CD4-positive, alpha-beta T cell treated with Interleukin-21 for 1 hour (primary cell): ENCODE measurements around the gene RRAS2.
A peak's percentile ranks its signal among the peaks of the same experiment; 100 is the strongest.
"Not testable (repeated sequence)": the region's sequence is repeated elsewhere in the genome, so short reads cannot be mapped to it uniquely, and the experiment has no call there.

Source experiments
- DNase-seq: peaks from one replicate; pipeline ENCODE4 v3.0.0-alpha.2; 2020

The RRAS2 gene

GRCh38 chr11:14253421-14253820 lies 105.6 kb downstream of the RRAS2 start:
- no peak for DNase-seq

DNA sequence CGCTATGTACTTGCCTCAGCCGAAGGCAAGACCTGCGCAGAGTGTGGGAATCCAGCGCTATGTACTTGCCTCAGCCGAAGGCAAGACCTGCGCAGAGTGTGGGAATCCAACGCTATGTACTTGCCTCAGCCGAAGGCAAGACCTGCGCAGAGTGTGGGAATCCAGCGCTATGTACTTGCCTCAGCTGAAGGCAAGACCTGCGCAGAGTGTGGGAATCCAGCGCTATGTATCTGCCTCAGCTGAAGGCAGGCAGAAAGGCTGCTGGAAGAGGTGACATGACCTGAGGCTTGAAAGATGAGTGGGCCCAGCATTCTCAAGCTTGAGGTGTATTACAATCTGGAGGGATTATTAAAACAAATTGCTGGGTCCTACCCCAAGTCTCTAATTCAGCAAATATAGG lies 106.5 kb downstream of the RRAS2 start:
- DNase-seq, result not testable (repeated sequence)

DNA sequence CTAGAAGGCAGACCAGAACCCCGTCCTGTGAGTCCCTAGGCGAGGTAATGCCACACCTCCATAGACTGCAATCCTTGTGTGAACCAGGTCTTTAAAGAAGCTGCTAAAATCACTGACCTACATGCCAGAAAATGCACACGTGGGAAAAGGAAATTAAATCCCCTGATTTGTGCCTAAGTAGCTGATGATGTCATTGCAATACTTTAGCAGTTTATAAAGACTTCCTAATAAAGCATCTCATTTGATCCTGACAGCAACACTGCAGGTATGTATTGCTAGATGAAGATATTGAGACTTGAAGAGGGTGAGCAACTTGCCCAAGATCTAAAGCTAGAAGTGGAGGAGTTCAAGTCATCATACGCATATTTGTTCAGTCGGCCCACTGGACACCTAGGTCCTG lies 107.2 kb downstream of the RRAS2 start:
- DNase-seq, result no peak

DNA sequence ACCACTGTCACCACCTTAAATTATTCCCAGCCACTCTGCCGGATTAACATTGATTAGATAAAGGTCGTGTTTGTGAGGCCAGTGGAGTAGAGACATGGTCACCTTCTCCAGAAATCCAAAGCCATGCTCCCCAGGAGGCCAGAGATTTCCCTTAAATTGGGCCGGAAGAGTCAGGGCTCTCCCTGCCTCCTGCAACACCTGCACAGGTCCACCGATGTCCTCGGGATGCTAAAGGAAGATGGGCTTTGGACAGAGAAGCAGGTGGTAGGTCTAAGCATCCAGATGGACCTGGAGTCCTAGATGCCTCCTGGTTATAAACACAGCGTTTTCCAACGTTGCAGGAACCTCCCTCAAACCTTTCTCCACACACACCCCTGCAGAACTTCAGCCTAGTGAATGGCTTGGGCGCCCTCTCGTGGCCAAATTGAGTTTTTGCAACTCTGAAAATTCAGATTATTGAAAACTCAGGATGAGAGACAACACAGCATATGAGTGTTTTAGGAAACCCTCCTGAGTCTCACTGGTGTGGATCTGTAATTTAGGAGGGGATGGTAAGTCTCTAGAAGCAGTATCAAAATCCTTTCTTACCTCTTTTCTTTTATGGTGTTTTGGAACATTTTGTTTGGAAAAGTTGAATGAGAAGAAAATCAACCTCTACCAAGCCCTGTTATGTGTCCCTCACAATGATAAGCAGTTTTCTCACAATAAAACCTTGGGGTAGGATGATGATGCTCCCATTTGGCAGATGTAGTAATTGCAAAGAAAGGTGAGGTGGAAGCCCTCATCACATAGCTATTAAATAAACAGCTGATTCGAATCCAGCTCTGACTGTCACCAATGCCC lies 109.6 kb downstream of the RRAS2 start:
- DNase-seq, result peak; percentile 68

GRCh38 chr11:14248580-14248981 lies 110.4 kb downstream of the RRAS2 start:
- DNase-seq, result peak; percentile 22

- no peak for DNase-seq
Observed at GRCh38 chr11:14245444-14245843, 113.5 kb downstream of the RRAS2 start.

- no peak for DNase-seq
Observed at GRCh38 chr11:14244926-14245325, 114.1 kb downstream of the RRAS2 start.

DNA sequence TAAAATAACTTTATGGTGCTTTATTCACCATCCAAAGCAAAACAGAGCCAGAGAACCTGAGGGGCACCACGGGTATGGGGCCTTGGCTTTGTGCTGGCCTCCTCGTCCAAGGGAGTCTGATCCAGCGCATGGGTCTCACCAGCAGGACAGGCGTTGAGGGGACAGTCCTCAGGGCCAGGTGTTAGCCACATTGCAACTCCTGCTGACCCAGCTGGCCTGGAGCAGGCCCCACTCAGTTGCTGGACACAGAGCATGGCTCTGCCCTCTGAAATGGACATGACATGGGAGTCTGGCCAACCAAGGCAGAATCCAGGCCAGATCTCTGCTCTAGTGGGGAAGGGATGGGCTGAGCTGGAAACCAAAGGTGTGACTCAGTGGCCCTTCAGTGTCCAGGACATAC lies 116.2 kb downstream of the RRAS2 start:
- no peak for DNase-seq

- no peak for DNase-seq
Observed at GRCh38 chr11:14242187-14242586, 116.8 kb downstream of the RRAS2 start.

DNA sequence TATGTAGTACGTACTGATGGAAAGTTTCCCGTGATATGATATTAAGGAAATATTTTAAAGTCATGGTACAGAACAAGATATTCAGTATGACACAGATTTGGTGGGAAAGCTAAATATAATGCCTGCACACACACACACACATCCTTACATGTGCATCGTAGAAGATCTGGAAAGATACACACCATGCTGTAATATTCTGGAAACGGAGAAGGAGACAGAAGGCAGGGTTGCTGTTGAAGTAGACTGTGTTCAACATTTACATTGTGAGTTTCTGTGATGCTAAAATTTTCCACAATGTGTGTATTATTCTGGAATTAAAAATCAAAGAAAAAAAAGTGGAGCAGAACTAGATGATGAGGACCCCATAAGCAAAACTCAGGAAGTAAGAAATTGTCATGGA lies 118.0 kb downstream of the RRAS2 start:
- DNase-seq, result no peak

DNA sequence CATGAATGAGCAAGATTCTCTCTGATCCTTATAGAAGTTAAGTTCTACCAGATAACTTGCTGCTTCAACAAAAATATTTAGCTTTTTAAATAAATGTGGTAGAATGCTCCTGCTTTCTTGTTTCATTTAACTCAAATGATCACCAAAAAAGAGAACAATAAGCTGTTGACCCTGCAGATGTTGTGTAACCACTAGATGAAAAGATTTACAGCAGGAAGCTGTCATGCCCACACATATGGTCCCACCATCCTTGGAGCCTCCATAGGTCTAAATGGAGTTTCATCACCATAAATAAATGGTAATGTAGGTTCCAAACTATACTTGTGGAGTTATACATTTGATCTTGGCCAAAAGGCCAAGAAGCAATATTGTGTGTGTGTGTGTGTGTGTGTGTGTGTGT lies 118.8 kb downstream of the RRAS2 start:
- no peak for DNase-seq

DNA sequence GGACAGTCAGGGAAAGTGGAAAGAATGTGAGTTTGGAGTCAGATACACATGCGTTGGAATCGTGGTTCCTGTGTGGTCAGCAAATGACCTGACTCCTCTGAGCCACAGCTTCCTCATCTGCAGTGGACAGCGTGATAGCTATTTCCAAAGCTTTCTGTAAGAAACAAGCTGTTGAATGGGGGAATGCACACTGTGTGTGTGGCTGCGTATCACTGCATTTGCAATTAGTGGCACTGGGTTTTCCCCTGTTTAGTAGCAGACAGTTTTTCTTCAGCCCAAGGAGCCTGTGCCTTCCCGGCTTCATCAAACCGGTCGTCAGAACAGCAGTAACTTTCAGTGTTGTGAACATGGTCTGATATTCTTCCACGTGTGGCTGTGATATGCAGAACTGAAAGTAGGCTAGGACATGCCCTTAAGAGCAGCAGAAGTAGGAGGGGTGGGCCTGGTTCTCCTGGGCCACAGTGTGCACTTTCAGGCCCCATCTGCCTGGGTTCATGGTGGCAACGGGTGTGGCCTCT lies 121.5 kb downstream of the RRAS2 start:
- no peak for DNase-seq

GRCh38 chr11:14235701-14236100 lies 123.3 kb downstream of the RRAS2 start:
- no peak for DNase-seq

GRCh38 chr11:14234446-14234845 lies 124.5 kb downstream of the RRAS2 start:
- no peak for DNase-seq

DNA sequence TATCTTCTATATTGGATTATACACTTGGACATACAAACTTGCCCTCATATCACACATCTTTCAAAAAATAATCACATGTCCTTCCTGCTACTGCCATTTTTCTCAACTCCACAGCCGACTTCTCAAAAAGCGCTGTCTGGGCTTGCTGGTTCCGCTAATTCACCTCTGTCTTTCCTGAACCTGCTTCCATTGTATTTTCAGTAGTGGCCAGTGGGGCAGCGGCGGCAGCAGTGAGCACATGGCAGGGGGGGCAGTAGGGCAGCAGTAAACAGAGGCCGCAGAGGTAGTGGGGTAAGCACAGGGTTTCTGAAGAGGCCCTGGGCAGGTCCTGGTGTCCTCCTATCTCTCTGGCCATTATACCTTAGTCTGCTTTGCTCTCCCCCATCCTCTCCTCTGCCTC lies 126.3 kb downstream of the RRAS2 start:
- DNase-seq, result no peak

GRCh38 chr11:14230407-14230806 lies 128.6 kb downstream of the RRAS2 start:
- no peak for DNase-seq

- no peak for DNase-seq
Observed at GRCh38 chr11:14229472-14229871, 129.5 kb downstream of the RRAS2 start.

GRCh38 chr11:14228356-14228755 lies 130.6 kb downstream of the RRAS2 start:
- DNase-seq, result no peak
